Gastroesophageal sphincter (tissue), 3 donors: Measurements from ENCODE around the gene ZFAND2A.

Source experiments
- CTCF ChIP-seq, 4 experiments: fragments of 200-600 bp in 2 of 4; fragments of 450-650 bp in 2 of 4; sonication (generic) in 1 of 4; IDR thresholded peaks; one replicate each; pipeline ENCODE4 v1.5.1; 2017 to 2019; ENCODE audit warnings: antibody characterized with exemption in 4 of 4, mild to moderate bottlenecking in 2 of 4, moderate library complexity in 2 of 4
- POLR2AphosphoS5 ChIP-seq: sonication (generic); formaldehyde crosslinking; IDR thresholded peaks from one replicate; pipeline ENCODE4 v1.6.1; 2017; ENCODE audit warnings: antibody characterized with exemption

- no peak for TF ChIP-seq CTCF (IDR thresholded peaks at IDR 0.05)
- TF ChIP-seq POLR2AphosphoS5, result no peak
Measured at GRCh38 chr7:1140476-1141104, 19.4 kb downstream of the ZFAND2A start.
